Prostate gland (tissue), 2 donors: ENCODE results near the gene DCTN2. TPM values are rescaled to one million over a fixed set of nuclear protein-coding genes. Genes with fewer than 3 reads are reported as not detected.

ENCODE experiments used
- DNase-seq: peaks from one replicate; pipeline ENCODE4 v3.0.0-alpha.2; 2019; ENCODE audit warnings: low spot score
- H3K27ac ChIP-seq, 2 donors: fragments of 200-600 bp; sonication (generic); 2 replicates each; pipeline ENCODE4 v1.5.1; 2017 to 2019
- H3K27me3 ChIP-seq: fragments of 200-600 bp; sonication (generic); replicated peaks from 2 replicates; pipeline ENCODE4 v1.5.1; 2019; ENCODE audit not compliant: insufficient read depth
- H3K36me3 ChIP-seq, 2 donors: fragments of 200-600 bp; sonication (generic); 1 replicate in 1 of 2; 2 replicates in 1 of 2; pipeline versions ENCODE4 v1.5.1 to v1.8.1; 2017 to 2019
- H3K4me1 ChIP-seq: fragments of 200-600 bp; sonication (generic); replicated peaks from 2 replicates; pipeline ENCODE4 v1.5.1; 2019
- H3K4me3 ChIP-seq, 2 donors: fragments of 200-600 bp; sonication (generic); 2 replicates each; pipeline ENCODE4 v1.5.1; 2017 to 2019
- H3K9me3 ChIP-seq: fragments of 200-600 bp; sonication (generic); 2 replicates; pipeline ENCODE4 v1.5.1; 2017
- POLR2A ChIP-seq: fragments of 450-650 bp; IDR thresholded peaks from one replicate; pipeline ENCODE4 v1.6.1; 2016; ENCODE audit warnings: antibody characterized with exemption, mild to moderate bottlenecking
- POLR2AphosphoS5 ChIP-seq: sonication (generic); formaldehyde crosslinking; IDR thresholded peaks from one replicate; pipeline ENCODE4 v1.6.1; 2017; ENCODE audit warnings: antibody characterized with exemption
- WGBS: methylation state at CpG from one replicate; pipeline ENCODE4 v1.1.5; 2018; 5-methylcytosine and 5-hydroxymethylcytosine counted together
- intact Hi-C: fragments of 100-400 bp; cut with DNase I; formaldehyde crosslinking; loops from one replicate; pipeline ENCODE4 v1.14.2; 2022
- microRNA counts, 2 donors: library from miRNA; unstranded; fragments of <30 nt; microRNA quantifications; one replicate each; lab custom pipeline; 2016 to 2017
- microRNA-seq: library from miRNA; unstranded; fragments of <30 nt; microRNA quantifications from one replicate; pipeline ENCODE4, GENCODE V29; 2016
- small RNA-seq, 2 donors: library from RNA; depleted of rRNA; stranded (forward); fragments of <200 nt; gene quantifications; one replicate each; pipeline ENCODE3, GENCODE V24; 2016
- total RNA-seq, 2 donors: library from RNA; depleted of rRNA; stranded (reverse); fragments of >200 nt; gene quantifications; one replicate each; pipeline ENCODE4 v1.1.0, GENCODE V29; 2016
- TF ChIP-seq, protein P1 (sequence below), 4 experiments: fragments of 200-600 bp in 2 of 4; fragments of 450-650 bp in 2 of 4; sonication (generic) in 2 of 4; IDR thresholded peaks; 1 replicate in 3 of 4; 2 replicates in 1 of 4; pipeline ENCODE4 v1.5.1; 2016 to 2019; ENCODE audit warnings: antibody characterized with exemption in 4 of 4, mild to moderate bottlenecking in 2 of 4, moderate library complexity in 2 of 4

DCTN2 gene
- total RNA-seq, 2 donors from 2014 or later = 131 to 157 TPM

DNA sequence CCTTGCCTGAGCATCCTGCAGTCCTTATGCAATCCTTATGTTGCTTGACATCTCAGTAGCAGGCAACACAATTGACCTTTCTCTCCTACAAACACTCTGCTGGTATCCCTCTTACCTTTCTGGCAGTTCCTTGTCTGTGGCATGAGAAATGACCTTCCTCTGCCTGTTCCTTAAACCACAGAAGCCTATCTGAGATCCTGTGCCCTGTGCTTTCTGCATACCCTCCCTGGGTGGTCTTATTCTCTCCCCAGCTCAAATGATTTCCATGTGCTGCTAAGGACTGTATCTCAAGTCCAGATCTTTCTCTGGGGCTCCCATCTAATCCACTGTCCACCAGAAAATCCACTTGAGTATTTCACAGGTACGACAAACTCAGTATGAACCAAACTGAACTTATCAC lies 65.3 kb downstream of the DCTN2 start:
- Histone ChIP-seq H3K4me3 (no peak overlapping the region), H3K27ac (no peak overlapping the region), H3K27me3 (no peaks in the 10 kb centered on the region), H3K36me3 (no peaks in the 10 kb centered on the region), H3K4me1 (no peaks in the 10 kb centered on the region), H3K9me3 (no peaks in the 10 kb centered on the region)
- no peak for DNase-seq
- WGBS = 71% methylated on average over 1 of the region's 1 CpG
- intact Hi-C loops = no loop called here
- TF ChIP-seq POLR2A (no peak), POLR2AphosphoS5 (no peak)
- TF ChIP-seq, protein P1, sequence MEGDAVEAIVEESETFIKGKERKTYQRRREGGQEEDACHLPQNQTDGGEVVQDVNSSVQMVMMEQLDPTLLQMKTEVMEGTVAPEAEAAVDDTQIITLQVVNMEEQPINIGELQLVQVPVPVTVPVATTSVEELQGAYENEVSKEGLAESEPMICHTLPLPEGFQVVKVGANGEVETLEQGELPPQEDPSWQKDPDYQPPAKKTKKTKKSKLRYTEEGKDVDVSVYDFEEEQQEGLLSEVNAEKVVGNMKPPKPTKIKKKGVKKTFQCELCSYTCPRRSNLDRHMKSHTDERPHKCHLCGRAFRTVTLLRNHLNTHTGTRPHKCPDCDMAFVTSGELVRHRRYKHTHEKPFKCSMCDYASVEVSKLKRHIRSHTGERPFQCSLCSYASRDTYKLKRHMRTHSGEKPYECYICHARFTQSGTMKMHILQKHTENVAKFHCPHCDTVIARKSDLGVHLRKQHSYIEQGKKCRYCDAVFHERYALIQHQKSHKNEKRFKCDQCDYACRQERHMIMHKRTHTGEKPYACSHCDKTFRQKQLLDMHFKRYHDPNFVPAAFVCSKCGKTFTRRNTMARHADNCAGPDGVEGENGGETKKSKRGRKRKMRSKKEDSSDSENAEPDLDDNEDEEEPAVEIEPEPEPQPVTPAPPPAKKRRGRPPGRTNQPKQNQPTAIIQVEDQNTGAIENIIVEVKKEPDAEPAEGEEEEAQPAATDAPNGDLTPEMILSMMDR (IDR thresholded peaks at IDR 0.05) = no peak

MicroRNA genes within 50 kb of the gene (microRNA counts, 767-probe panel; counts per million panel counts)
- 431 to 659 counts per million in 2 donors for microRNA hsa-miR-616-3p (lab: Ali Mortazavi, UCI)

Small RNAs within 50 kb of the gene (microRNA-seq; reads per million reads assigned to microRNA genes)
- gene MIR616 = 0.59 reads per million
- gene MIR6758 = 0.25 reads per million

Small RNAs within 50 kb of the gene (small RNA-seq; reads per million reads assigned to genes)
- 0 reads per million in 2 donors for gene MIR616

Other genes with a start within 250 kb of the DCTN2 start
- 10 to 100 TPM; 38.7 to 80.9 TPM for gene R3HDM2, start 116.1 kb downstream of the DCTN2 start, total RNA-seq
- gene INHBC, start 112.4 kb downstream of the DCTN2 start, total RNA-seq = under 1 TPM; 0.46 to 0.57 TPM
- not detected for gene INHBE, start 91.9 kb downstream of the DCTN2 start, total RNA-seq
- gene GLI1, start 87.4 kb downstream of the DCTN2 start, total RNA-seq = 10 to 100 TPM in 1 of 2 donors, 1 to 10 TPM in 1; 1.7 to 11.5 TPM
- gene ARHGAP9, start 67.3 kb downstream of the DCTN2 start, total RNA-seq = 10 to 100 TPM in 1 of 2 donors, 1 to 10 TPM in 1; 3.5 to 13.6 TPM
- gene MARS1, start 59.1 kb downstream of the DCTN2 start, total RNA-seq = 10 to 100 TPM; 67.2 to 90.0 TPM
- gene DDIT3, start 26.7 kb downstream of the DCTN2 start, total RNA-seq = 10 to 100 TPM; 39.0 to 51.8 TPM
- gene MBD6, start 24.4 kb downstream of the DCTN2 start, total RNA-seq = 10 to 100 TPM; 54.5 to 92.1 TPM
- gene KIF5A, start 2.9 kb upstream of the DCTN2 start, total RNA-seq = 1 to 10 TPM in 1 of 2 donors, under 1 TPM in 1; 0.50 to 3.7 TPM
- gene PIP4K2C, start 44.0 kb upstream of the DCTN2 start, total RNA-seq = 10 to 100 TPM; 37.4 to 51.1 TPM
- gene DTX3, start 57.6 kb upstream of the DCTN2 start, total RNA-seq = 10 to 100 TPM; 42.2 to 59.9 TPM
- gene ARHGEF25, start 64.2 kb upstream of the DCTN2 start, total RNA-seq = 10 to 100 TPM; 16.6 to 32.5 TPM
- gene B4GALNT1, start 86.0 kb upstream of the DCTN2 start, total RNA-seq = 1 to 10 TPM; 2.2 to 6.7 TPM
- 100 to 1,000 TPM; 210 to 321 TPM for gene OS9, start 146.9 kb upstream of the DCTN2 start, total RNA-seq
- 1 to 10 TPM in 1 of 2 donors, under 1 TPM in 1; 0.82 to 4.2 TPM for gene AGAP2, start 191.6 kb upstream of the DCTN2 start, total RNA-seq
- gene TSPAN31, start 197.8 kb upstream of the DCTN2 start, total RNA-seq = 100 to 1,000 TPM in 1 of 2 donors, 10 to 100 TPM in 1; 40.4 to 127 TPM
- gene CDK4, start 205.1 kb upstream of the DCTN2 start, total RNA-seq = 100 to 1,000 TPM in 1 of 2 donors, 10 to 100 TPM in 1; 97.5 to 103 TPM
- gene MARCHF9, start 207.9 kb upstream of the DCTN2 start, total RNA-seq = 10 to 100 TPM; 11.1 to 13.2 TPM
- gene CYP27B1, start 219.9 kb upstream of the DCTN2 start, total RNA-seq = under 1 TPM; 0.14 to 0.91 TPM
- gene METTL1, start 224.9 kb upstream of the DCTN2 start, total RNA-seq = 10 to 100 TPM in 1 of 2 donors, 1 to 10 TPM in 1; 4.9 to 14.3 TPM
- gene EEF1AKMT3, start 225.4 kb upstream of the DCTN2 start, total RNA-seq = 10 to 100 TPM; 12.1 to 12.6 TPM
- gene TSFM, start 235.6 kb upstream of the DCTN2 start, total RNA-seq = 10 to 100 TPM; 24.3 to 39.6 TPM